Activated naive CD8-positive, alpha-beta T cell treated with anti-CD3 and anti-CD28 coated beads for 36 hours (primary cell): ENCODE data around the gene ALKBH1. TPM values are rescaled to one million over a fixed set of nuclear protein-coding genes. Genes with fewer than 3 reads are reported as not detected.
"Not testable (repeated sequence)": the region's sequence is repeated elsewhere in the genome, so short reads cannot be mapped to it uniquely, and the experiment has no call there.

Source experiments
- DNase-seq: peaks from one replicate; pipeline ENCODE4 v3.0.0; 2021
- H3K27ac Mint-ChIP-seq: one replicate; pipeline ENCODE4 v1.8.0; 2022; ENCODE audit warnings: mild to moderate bottlenecking, moderate library complexity, mixed read lengths
- H3K27me3 Mint-ChIP-seq: one replicate; pipeline ENCODE4 v1.8.0; 2022; ENCODE audit warnings: mild to moderate bottlenecking, mixed read lengths
- H3K36me3 Mint-ChIP-seq: one replicate; pipeline ENCODE4 v1.8.0; 2021; ENCODE audit warnings: mild to moderate bottlenecking, mixed read lengths
- H3K4me1 Mint-ChIP-seq: one replicate; pipeline ENCODE4 v1.8.0; 2021; ENCODE audit warnings: mixed read lengths
- H3K4me3 Mint-ChIP-seq: one replicate; pipeline ENCODE4 v1.8.0; 2022; ENCODE audit warnings: mild to moderate bottlenecking, moderate library complexity, mixed read lengths
- H3K9me3 Mint-ChIP-seq: one replicate; pipeline ENCODE4 v1.8.0; 2022; ENCODE audit warnings: mixed read lengths
- total RNA-seq, 2 experiments: library from RNA; stranded (reverse); gene quantifications; one replicate each; pipeline ENCODE4 v1.2.3, GENCODE V29; 2021

Gene ALKBH1
- total RNA-seq, 2 experiments from 2014 or later: 18.5 to 22.1 TPM

DNA sequence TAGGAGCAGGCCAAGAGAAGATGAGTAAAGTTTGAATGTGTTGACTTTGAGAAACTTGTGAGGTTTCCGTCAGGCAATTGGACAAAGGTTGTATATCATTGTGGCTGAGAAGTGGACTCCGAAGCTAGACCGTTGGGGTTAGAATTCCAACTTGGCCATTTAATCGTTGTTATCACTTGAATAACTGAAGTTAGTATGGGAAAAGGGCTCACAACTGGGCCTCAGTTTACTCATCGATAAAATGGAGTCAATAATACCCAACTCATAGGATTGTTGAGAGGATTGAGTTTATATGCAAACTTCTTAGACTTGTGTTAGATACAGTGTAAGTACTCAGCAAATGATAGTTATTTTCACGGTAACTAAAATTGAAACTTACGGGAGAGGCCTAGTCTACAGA, 926 bp upstream of the ALKBH1 start:
- Mint-ChIP-seq H3K27ac (peak overlapping the region; percentile 89), H3K4me1 (peaks cover 32% of the 10 kb centered on the region), H3K4me3 (peak overlapping the region; percentile 87), H3K27me3 (no peaks in the 10 kb centered on the region), H3K36me3 (peaks cover 30% of the 10 kb centered on the region), H3K9me3 (no peaks in the 10 kb centered on the region)
- DNase-seq: no peak

DNA sequence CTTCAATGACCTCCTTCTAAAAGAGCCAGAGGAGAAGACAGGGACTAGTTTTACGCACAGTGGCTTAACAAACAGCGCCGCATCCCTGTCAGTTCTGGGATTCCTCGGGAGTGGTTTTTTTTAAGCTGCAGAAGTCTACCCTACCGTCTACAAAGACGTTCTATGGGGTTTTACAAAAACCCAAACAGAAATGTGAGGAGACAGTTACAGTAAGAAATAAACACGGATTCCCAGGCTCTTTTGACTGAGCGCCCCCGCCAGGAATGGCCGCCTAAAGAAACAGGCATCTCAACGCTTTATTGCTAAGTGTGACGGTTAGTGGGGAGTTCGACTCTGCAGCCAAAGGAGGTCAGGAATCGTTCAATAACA, 484 bp downstream of the ALKBH1 start:
- Mint-ChIP-seq H3K36me3 (peaks cover 30% of the 10 kb centered on the region), H3K4me3 (peak overlapping the region; percentile 87), H3K9me3 (no peaks in the 10 kb centered on the region)

DNA sequence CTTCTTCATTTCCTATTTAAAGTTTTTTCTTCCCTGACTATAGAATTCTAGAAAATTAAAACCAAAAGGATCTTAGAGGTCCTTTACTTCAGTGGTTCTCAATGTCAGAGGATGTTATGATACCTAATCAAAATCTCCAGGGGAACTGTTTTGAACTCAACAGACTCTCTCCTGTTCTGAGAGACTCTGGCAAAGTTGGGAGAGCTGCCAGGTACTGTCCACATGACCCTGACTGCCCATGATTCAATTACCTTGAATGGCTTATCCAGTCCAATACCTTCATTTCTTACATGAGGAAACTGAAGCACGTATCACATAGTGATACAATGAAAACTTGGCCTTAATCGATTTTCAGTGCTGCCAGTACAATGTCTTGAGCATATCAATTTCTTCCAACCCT, 16.6 kb downstream of the ALKBH1 start:
- H3K4me1 Mint-ChIP-seq: no peaks in the 10 kb centered on the region
- peaks cover 20% of the 10 kb centered on the region for H3K36me3 Mint-ChIP-seq
- no peaks in the 10 kb centered on the region for H3K27me3 Mint-ChIP-seq
- H3K27ac Mint-ChIP-seq: no peak overlapping the region
- H3K4me3 Mint-ChIP-seq: no peak overlapping the region
- no peak for DNase-seq
- H3K9me3 Mint-ChIP-seq: no peaks in the 10 kb centered on the region

More for the DNA sequence above, 484 bp downstream of the ALKBH1 start:
- Mint-ChIP-seq H3K27me3 (no peaks in the 10 kb centered on the region), H3K4me1 (peaks cover 26% of the 10 kb centered on the region), H3K27ac (peak overlapping the region; percentile 89)
- peak; percentile 7 for DNase-seq

DNA sequence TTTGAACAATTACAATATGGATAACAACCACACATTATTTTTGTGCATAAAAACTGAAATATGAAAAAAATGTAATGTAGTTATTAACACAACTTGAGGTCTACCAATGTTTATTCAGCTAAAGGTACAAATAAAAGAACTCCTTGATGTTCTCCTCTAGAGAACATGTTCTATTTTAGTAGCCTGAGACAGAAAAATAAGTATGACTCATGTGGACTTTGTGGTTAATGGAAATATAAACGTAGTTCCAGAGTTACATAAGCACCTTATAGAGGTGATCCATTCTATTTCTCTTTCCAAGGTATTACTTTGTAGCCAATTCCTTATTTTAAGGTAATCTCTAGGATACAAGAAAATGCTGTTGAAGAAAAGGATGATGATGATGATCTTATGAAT, 25.7 kb downstream of the ALKBH1 start:
- no peak for DNase-seq
- H3K27ac Mint-ChIP-seq: no peak overlapping the region
- no peaks in the 10 kb centered on the region for H3K9me3 Mint-ChIP-seq
- no peaks in the 10 kb centered on the region for H3K27me3 Mint-ChIP-seq
- no peak overlapping the region for H3K4me3 Mint-ChIP-seq
- H3K36me3 Mint-ChIP-seq: peaks cover 18% of the 10 kb centered on the region
- H3K4me1 Mint-ChIP-seq: peaks cover 5% of the 10 kb centered on the region

DNA sequence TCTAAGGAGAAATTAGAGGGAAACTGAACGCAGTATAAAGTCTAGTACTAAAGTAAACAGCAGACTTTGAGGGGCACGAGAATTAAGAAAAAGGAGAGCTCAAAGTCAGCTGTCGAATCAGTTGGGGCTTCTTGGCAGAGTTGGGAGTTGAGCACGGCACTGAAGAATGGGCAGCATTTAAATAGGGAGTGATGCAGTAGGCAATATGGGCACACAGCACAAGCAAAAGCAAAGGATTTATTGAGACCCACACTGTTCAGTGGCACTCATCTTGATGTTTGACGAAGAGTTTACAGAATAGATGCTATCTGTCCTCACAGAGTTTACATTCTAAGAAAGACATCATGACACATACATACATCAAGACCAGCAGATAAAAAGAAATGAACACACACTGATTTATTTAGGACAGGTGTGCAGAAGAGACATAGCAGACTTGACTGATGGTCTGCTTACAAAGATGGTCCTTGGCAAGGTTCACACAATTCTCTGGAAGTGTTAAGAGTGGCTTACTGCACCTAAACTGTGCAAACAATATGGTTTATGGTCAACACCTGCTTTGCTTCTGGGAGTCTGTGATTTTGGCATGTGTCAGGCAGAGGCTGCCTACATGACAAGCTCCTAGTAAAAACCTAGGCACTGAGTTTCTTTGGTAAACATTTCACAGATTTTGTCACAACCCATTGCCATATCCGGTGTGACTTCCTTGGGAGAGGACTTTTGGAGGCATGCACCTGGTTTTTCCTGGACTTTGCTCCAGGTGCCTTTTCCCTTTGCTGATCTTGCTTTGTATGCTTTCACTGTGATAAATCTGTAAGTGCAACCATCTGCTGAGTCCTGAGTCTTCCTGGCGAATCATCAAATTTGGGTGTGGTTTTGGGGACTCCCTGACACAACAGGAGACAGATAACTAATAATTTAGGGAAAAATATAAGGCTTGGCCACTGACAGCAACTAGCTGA, 26.3 kb downstream of the ALKBH1 start:
- no peaks in the 10 kb centered on the region for H3K27me3 Mint-ChIP-seq
- DNase-seq: no peak
- peaks cover 5% of the 10 kb centered on the region for H3K4me1 Mint-ChIP-seq
- H3K9me3 Mint-ChIP-seq: no peaks in the 10 kb centered on the region
- H3K36me3 Mint-ChIP-seq: peaks cover 14% of the 10 kb centered on the region
- no peak overlapping the region for H3K27ac Mint-ChIP-seq
- H3K4me3 Mint-ChIP-seq: no peak overlapping the region

DNA sequence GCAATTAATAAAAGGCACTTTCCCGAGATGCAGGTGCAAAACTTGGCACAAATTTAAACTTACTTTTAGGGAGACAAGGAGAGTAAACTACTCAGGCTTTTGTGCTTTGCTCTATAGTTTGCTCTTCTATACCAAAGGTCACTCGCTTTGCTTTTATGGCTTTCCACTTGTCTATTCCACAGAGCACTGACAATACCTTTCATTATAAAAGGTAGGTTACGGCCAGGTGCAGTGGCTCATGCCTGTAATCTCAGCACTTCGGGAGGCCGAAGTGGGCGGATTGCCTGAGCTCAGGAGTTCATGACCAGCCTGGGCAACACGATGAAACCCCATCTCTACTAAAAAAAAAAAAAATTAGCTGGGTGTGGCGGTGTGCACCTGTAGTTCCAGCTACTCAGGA, 32.9 kb downstream of the ALKBH1 start:
- Mint-ChIP-seq H3K4me3 (no peak overlapping the region), H3K27me3 (no peaks in the 10 kb centered on the region), H3K27ac (no peak overlapping the region), H3K9me3 (no peaks in the 10 kb centered on the region), H3K4me1 (peaks cover 1% of the 10 kb centered on the region), H3K36me3 (peaks cover 12% of the 10 kb centered on the region)
- DNase-seq: no peak

DNA sequence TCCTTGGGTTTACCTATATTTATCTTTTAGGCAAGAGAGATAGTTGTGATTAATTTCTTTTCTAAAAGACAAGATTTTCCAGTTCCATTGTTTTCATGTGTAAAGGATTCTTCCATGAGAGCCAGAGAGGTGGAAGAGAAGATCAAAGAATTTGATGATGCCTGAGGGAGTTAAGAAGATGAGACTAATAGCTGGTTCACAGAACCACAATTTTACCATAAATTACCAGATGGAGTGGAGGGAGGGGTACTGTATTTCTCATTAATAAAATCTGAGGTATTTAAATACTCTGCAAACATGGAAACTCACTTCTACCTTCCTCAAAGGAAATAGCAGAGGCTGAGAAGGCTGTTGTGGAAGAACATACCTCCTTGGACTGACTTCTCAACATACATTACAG, 34.6 kb downstream of the ALKBH1 start:
- no peak overlapping the region for H3K4me3 Mint-ChIP-seq
- H3K9me3 Mint-ChIP-seq: no peaks in the 10 kb centered on the region
- H3K4me1 Mint-ChIP-seq: no peaks in the 10 kb centered on the region
- H3K27me3 Mint-ChIP-seq: no peaks in the 10 kb centered on the region
- H3K27ac Mint-ChIP-seq: no peak overlapping the region
- no peak for DNase-seq
- peaks cover 10% of the 10 kb centered on the region for H3K36me3 Mint-ChIP-seq

DNA sequence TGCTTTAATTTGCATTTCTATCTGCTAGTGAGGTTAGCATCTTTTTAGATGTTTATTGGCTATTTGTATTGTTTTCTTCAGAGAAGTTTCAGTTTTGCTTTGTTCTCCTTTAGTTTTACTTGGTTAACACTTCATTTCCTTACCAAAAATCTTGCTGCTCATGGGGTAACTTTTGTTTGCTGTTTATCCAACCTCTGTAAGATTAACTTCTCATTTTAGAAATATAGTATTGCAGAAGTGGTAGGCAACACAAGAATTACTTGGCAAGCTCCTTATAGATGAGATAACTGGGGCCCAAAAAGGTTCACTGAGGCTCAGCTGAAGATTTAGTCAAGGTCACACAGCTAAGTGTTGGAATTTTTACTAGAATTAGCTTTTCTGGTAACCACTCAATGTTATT, 40.5 kb downstream of the ALKBH1 start:
- DNase-seq: no peak
- no peaks in the 10 kb centered on the region for H3K4me1 Mint-ChIP-seq
- H3K9me3 Mint-ChIP-seq: no peaks in the 10 kb centered on the region
- H3K27me3 Mint-ChIP-seq: no peaks in the 10 kb centered on the region
- no peaks in the 10 kb centered on the region for H3K36me3 Mint-ChIP-seq
- no peak overlapping the region for H3K4me3 Mint-ChIP-seq
- H3K27ac Mint-ChIP-seq: no peak overlapping the region

DNA sequence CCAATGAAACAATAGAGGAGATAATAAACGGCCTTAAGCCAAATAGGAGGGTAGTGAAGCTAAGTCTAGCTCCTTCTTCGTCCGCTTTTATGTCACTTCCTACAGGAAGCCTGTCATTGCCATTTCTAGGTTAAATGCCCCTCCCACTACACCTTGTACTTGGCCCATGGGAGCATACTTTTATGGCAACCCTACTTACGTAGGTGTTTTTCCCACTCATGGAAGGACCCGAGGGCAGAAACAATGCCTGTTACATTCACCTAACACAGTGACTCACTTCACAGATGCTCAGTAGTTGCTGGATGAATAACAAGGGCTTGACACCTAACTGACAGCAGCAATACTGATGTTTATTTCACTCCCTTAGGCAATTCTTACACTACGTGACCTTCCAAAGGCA, 44.5 kb downstream of the ALKBH1 start:
- Mint-ChIP-seq H3K36me3 (no peaks in the 10 kb centered on the region), H3K9me3 (no peaks in the 10 kb centered on the region), H3K27ac (no peak overlapping the region), H3K27me3 (no peaks in the 10 kb centered on the region), H3K4me3 (no peak overlapping the region), H3K4me1 (no peaks in the 10 kb centered on the region)
- DNase-seq: no peak

DNA sequence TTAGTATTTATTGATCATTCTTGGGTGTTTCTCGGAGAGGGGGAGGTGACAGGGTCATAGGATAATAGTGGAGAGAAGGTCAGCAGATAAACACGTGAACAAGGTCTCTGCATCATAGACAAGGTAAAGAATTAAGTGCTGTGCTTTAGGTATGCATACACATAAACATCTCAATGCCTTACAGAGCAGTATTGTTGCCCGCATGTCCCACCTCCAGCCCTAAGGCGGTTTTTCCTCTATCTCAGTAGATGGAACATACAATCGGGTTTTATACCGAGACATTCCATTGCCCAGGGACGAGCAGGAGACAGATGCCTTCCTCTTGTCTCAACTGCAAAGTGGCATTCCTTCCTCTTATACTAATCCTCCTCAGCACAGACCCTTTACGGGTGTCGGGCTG, 46.3 kb downstream of the ALKBH1 start:
- not testable (repeated sequence) for H3K27me3 Mint-ChIP-seq, H3K4me1 Mint-ChIP-seq, H3K36me3 Mint-ChIP-seq, H3K4me3 Mint-ChIP-seq, H3K9me3 Mint-ChIP-seq, H3K27ac Mint-ChIP-seq, DNase-seq

DNA sequence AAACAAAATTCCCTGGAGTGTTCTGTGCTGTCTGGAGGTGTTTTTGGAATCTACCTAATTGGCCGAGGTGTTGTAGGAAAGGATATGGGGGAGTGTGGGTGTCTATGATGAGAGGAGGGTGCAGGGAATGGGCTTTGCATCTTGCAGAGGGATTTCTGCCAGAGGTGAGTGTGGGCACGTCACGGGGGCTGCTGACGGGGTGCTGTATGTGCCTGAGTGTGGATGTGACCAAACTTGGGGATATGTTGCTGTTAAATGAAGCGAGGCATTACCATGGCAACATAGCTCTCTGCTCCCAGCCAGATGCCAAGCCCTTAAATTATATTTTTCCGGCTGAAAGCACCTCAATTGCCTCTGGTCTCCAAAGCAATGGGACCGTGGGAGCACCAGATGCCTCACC, 47.1 kb downstream of the ALKBH1 start:
- peaks cover 1% of the 10 kb centered on the region for H3K4me1 Mint-ChIP-seq
- H3K9me3 Mint-ChIP-seq: no peaks in the 10 kb centered on the region
- DNase-seq: no peak
- H3K4me3 Mint-ChIP-seq: no peak overlapping the region
- no peaks in the 10 kb centered on the region for H3K27me3 Mint-ChIP-seq
- no peaks in the 10 kb centered on the region for H3K36me3 Mint-ChIP-seq
- H3K27ac Mint-ChIP-seq: no peak overlapping the region

DNA sequence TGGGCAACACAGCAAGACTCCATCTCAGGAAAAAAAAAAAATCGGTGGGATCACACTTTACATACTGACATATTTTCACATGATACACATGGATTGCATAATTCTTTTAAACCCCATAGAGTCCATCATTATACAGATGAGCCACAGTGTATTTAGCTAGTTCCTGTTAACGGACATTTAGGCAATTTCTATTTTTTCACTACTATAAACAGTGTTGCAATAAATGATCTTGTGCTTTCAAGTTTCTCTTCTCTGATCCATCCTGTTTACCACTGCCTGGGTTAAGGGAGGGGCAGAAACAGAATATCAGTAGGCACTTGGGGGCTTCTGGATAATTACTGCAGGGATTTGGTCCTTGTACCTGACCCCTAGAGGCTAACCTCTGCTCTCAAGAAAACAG, 48.0 kb downstream of the ALKBH1 start:
- H3K9me3 Mint-ChIP-seq: no peaks in the 10 kb centered on the region
- no peak for DNase-seq
- H3K4me3 Mint-ChIP-seq: no peak overlapping the region
- no peaks in the 10 kb centered on the region for H3K36me3 Mint-ChIP-seq
- peaks cover 1% of the 10 kb centered on the region for H3K4me1 Mint-ChIP-seq
- H3K27ac Mint-ChIP-seq: no peak overlapping the region
- H3K27me3 Mint-ChIP-seq: no peaks in the 10 kb centered on the region

DNA sequence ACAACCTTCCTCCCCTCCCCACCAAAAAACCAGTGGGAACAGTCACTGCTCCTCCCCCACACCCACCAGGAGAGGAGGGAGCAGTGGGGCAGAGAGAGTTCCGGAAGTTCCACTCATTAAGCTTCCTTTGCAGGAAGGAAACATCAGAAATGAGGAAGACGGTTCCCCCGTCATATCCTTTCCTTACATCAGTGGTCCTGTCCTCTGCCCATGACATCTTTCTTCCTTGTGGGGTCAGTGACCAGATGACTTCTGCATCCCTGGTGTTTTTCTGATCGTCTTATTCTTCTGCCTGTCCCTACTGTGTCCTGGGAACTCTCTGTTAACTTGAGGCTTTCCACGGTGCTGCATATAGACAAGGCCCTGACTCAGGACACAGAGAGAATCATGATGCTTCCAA, 50.5 kb downstream of the ALKBH1 start:
- H3K4me3 Mint-ChIP-seq: no peak overlapping the region
- H3K27ac Mint-ChIP-seq: no peak overlapping the region
- peaks cover 1% of the 10 kb centered on the region for H3K4me1 Mint-ChIP-seq
- no peaks in the 10 kb centered on the region for H3K27me3 Mint-ChIP-seq
- no peaks in the 10 kb centered on the region for H3K9me3 Mint-ChIP-seq
- no peaks in the 10 kb centered on the region for H3K36me3 Mint-ChIP-seq
- DNase-seq: no peak

DNA sequence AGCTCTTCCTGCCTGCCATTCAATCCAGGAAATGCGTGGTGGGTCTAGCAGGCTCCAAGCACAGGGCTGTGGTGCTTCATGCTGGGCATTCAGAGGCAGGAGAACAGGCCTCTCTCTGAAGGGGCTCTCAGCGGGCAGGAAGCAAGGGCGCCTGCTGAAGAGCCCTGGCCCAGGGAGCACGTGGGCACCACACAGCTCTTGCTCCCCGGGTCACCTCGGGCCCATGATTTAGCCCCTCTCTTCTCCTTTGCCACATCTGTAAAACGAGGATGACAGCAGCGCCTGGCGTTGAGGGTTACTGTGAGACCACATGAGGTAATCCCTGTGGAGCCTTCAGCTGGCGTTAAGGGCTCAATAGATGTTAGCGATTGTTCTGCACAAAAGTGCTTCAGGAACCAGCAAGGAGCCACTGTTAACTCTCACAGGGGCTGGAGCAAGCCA, 53.8 kb downstream of the ALKBH1 start:
- no peak overlapping the region for H3K4me3 Mint-ChIP-seq
- DNase-seq: no peak
- no peaks in the 10 kb centered on the region for H3K36me3 Mint-ChIP-seq
- H3K27me3 Mint-ChIP-seq: no peaks in the 10 kb centered on the region
- H3K9me3 Mint-ChIP-seq: no peaks in the 10 kb centered on the region
- H3K4me1 Mint-ChIP-seq: peaks cover 1% of the 10 kb centered on the region
- no peak overlapping the region for H3K27ac Mint-ChIP-seq

DNA sequence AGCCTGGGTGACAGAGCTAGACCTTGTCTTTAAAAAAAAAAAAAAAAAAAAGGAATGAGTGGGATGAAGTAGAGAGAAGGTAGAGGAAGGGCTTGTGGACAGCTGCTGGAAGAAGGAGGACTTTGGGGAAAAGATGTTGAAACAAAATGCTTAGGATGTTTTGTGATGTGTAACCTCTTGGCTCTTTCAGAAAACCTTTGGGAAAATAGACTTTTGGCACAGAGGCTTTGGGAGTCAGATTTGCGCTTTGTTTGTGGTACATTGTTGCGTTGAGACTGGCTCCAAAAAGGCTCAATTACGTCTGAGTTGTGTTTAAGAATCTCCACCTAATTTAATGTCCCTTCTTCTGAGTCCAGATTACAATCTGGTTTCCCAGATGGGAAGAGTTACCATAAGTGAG, 58.5 kb downstream of the ALKBH1 start:
- Mint-ChIP-seq H3K4me3 (no peak overlapping the region), H3K4me1 (no peaks in the 10 kb centered on the region), H3K27ac (no peak overlapping the region), H3K27me3 (no peaks in the 10 kb centered on the region), H3K9me3 (no peaks in the 10 kb centered on the region), H3K36me3 (no peaks in the 10 kb centered on the region)
- no peak for DNase-seq

DNA sequence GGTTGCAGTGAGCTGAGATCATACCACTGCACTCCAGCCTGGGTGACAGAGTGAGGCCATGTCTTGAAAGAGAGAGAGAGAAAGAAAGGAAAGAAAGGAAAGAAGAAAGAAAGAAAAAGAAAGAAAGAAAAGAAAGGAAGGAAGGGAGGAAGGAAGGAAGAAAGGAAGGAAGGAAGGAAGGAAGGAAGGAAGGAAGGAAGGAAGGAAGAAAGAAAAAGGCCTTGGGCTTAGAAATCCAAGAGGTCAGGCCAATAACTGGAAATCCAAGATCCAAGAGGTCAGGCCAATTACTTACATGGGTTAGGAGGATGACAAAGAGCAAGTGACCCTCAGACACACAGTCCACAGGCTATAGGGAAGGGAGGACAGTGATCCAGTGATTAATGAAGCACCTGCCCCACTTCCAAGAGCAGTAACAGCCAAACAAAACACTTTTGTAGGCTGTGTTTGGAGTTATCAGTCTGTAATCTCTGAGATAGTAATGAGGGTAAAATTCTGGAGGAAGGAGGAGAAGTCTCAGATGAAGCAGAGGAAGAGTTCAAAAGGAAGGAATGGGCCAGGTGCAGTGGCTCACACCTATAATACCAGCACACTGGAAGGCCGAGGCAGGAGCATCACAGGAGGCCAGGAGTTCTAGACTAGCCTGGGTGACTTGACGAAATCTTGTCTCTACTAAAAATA, 59.2 kb downstream of the ALKBH1 start:
- H3K4me1 Mint-ChIP-seq: no peaks in the 10 kb centered on the region
- no peaks in the 10 kb centered on the region for H3K9me3 Mint-ChIP-seq
- DNase-seq: no peak
- no peaks in the 10 kb centered on the region for H3K27me3 Mint-ChIP-seq
- no peak overlapping the region for H3K27ac Mint-ChIP-seq
- no peak overlapping the region for H3K4me3 Mint-ChIP-seq
- no peaks in the 10 kb centered on the region for H3K36me3 Mint-ChIP-seq
